ENCODE data around the gene CHCHD4. TPM values are rescaled to one million over a fixed set of nuclear protein-coding genes. Genes with fewer than 3 reads are reported as not detected.

CHCHD4 gene
- total RNA-seq, 1 donor from 2014 or later = 11.9 TPM

GRCh38 chr3:14150078-14150477 lies 25.4 kb upstream of the CHCHD4 start:
- DNase-seq (ENCODE audit: low read depth in 2 of 2) = no peak

DNA sequence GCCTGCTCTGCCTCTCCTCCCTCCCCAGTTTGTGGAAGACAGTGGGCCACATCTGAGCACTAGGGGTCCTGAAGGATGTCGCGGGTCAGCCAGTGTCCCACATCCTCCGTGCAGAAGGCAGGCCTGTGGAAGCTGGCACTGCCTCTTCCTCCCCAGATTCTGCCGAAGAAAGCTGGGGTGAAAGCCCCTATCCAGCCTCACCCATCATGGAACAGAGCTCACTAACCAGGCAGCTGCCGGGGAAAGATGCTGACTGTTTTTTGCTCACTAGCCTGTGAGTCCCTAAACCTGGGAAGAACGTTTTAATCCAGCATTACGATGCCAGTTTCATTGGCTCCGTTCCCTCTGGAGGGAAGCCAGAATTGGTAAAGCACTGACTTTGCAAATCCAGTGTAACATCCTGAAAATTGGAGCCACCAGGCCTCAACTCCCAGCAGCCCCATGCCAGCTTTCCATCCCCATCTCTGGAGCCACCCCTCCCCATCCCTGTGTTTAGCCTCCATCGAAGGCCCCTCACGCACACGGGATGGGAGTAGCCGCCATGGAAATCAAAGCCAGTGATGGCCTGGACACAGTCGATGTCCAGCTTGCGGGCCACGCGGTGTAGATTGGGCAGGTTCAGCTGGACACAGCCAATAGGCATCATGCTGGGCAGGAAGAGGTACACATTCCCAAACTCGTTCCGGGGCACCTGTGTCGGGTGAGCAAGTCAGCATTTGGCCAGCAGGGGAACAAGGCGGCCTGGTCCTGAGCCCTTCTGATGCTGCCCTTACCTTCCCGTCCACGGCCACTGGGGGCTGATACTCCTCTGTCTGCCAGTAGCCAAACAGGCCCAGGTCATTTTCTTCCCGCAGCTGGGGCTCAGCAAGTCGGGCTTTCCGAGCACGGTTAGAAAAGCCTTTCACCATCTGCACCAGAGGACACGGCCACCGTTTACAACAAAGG lies 23.6 kb upstream of the CHCHD4 start:
- peak in 1 of 2 donors; percentile 17 for DNase-seq (ENCODE audit: low read depth in 2 of 2)

DNA sequence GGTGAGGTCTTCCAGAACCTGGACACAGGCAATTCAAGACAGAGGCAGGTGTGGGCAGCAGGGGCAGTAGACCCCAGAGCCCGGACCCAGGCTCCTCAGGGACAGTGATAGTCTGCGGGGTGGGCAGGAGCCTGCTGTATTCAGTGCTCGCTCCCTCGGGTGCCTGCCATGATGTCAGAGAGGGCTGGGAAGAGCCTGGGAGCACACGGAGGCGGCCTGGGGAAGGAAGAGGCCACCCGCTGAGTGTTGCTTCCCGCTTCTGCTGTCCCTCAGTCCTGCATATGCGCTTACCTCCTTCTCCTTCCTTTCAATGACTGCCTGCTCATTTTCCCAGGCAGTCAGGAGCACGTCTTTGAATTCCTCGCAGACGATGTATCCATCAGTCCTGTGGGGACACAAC lies 22.9 kb upstream of the CHCHD4 start:
- no peak for DNase-seq (ENCODE audit: low read depth in 2 of 2)

- no peak for DNase-seq (ENCODE audit: low read depth in 2 of 2)
These were observed 22.4 kb upstream of the CHCHD4 start for GRCh38 chr3:14147066-14147435.

- DNase-seq (ENCODE audit: low read depth in 2 of 2) = no peak
These were observed 21.9 kb upstream of the CHCHD4 start for GRCh38 chr3:14146381-14147065.

GRCh38 chr3:14145670-14146380 lies 21.2 kb upstream of the CHCHD4 start:
- DNase-seq (ENCODE audit: low read depth in 2 of 2) = no peak

DNA sequence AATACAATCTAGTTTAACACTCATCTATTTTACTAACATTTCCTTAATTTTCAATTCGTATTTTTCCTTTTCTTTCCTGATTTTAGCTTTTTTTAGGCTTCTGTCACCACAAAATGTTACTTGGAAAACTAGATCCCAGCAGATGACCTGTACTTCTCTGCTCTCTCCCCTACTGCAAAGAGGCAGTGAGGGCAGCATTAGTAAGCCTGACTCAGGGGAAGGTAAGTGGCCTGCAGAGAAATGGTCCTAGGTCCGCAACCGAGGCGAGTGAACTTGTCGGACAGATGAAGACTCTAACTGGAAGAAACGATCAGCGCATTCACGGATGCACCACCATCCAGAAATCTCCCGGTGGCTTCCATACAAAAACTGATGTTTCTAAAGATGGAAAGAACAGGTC lies 20.6 kb upstream of the CHCHD4 start:
- DNase-seq (ENCODE audit: low read depth in 2 of 2) = peak in 1 of 2 donors; percentile 50

DNA sequence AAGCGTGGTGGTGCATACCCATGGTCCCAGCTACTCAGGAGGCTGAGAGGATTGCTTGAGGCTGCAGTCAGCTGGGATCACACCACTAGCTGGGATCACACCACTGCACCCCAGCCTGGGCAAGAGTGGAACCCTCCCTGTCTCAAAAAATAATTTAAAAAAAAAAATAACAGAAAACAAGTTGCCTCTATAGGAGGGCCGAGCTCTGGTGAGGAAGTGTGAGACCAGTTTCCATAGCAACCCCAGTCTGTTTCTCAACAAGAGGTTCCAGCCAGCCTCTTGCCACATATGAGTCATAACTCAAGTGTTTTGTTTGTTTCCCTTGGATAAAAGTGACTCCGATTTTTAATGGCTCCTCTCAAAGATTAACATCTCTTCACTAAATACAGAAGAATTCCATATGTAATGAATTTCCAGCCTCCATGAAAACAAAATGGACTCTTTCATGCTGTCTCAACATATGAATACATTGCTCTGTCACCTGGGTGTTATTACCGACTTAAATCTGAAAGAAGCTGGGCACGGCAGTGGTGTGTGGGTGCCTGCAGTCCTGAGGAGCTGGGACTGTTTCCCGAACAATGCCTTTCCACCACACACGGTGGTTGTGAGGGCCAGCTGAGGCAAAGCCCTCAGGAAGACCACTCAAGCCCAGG lies 19.9 kb upstream of the CHCHD4 start:
- DNase-seq (ENCODE audit: low read depth in 2 of 2) = peak; percentile 95 to 99

- peak; percentile 83 to 90 for DNase-seq (ENCODE audit: low read depth in 2 of 2)
These were observed 18.9 kb upstream of the CHCHD4 start for GRCh38 chr3:14143271-14144225.

DNA sequence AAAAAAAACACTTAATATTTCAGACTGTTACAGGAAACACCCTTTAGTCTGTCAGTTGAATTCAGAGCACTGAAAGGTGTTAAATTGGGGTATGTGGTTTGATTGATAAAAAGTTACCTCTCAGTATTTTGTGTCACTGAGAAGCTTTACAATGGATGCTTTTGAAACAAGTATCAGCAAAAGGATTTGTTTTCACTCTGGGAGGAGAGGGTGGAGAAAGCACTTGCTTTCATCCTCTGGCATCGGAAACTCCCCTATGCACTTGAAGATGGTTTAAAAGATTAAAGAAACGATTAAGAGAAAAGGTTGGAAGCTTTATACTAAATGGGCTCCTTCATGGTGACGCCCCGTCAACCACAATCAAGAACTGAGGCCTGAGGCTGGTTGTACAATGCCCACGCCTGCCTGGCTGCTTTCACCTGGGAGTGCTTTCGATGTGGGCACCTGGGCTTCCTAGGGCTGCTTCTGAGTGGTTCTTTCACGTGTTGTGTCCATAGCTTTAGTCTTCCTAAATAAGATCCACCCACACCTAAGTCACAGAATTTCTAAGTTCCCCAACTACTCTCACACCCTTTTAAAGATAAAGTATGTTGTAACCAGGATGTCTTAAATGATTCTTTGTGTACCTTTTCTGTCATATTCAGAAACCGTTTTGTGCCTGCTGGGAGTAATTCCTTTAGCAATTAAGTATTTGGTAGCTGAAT lies 18.0 kb upstream of the CHCHD4 start:
- DNase-seq (ENCODE audit: low read depth in 2 of 2) = no peak

- peak in 1 of 2 donors; percentile 60 for DNase-seq (ENCODE audit: low read depth in 2 of 2)
These were observed 17.1 kb upstream of the CHCHD4 start for GRCh38 chr3:14141602-14142341.

- DNase-seq (ENCODE audit: low read depth in 2 of 2) = no peak
These were observed 16.5 kb upstream of the CHCHD4 start for GRCh38 chr3:14141144-14141543.

DNA sequence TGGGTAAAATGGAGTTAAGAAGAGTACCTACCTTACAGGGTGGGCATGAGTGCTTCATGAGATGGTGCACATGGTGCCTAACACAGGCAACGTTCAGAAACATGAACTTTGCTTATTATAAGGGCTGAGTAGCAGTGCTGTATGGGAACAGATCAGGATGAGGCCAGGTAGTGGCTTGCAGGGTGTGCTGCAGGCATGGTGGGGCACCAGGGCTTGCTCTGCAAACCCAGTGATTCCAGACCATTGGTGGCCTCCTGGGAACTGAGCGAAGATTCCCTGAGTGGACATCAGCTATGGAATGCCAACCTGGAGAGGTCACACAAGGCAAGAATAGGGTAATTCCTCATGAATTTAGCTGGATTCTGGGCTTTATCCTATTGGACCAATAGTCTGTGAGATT lies 16.0 kb upstream of the CHCHD4 start:
- no peak for DNase-seq (ENCODE audit: low read depth in 2 of 2)

- no peak for DNase-seq (ENCODE audit: low read depth in 2 of 2)
These were observed 15.1 kb upstream of the CHCHD4 start for GRCh38 chr3:14139771-14140170.

DNA sequence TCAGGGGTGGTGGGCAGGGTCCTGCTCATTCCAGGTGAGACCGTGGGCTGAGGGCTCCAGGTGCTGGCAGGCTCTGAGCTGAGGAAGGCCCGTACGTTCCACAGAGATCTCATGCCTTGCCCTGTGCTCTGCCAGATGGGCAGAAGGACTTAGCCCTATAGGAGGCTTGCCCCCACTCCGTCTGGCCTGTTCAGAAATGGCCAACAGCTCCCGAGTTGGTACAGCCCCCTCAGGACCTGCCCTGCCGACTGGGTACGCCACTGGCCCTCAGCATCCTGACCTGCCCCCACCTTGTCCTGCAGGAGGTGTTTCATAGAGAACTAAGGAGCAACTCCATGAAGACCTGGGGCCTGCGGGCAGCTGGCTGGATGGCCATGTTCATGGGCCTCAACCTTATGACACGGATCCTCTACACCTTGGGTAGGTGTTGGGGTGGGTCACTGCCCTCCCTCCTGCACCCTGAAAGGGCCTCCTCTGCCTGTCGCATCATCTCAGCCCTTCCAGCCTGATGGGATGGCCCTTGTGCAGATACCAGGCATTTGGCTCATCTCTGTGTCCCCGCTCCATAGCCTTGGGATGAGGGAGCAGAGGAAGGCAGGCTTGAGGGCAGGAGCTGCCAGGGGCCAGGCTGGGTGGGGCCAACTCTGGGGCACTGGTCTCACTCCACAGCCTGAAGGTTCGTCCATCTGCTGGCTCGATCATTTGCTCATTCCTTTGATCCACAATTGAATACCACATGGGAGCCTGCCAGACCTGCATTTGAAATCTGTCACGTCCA lies 14.4 kb upstream of the CHCHD4 start:
- no peak for DNase-seq (ENCODE audit: low read depth in 2 of 2)

GRCh38 chr3:14138109-14138877 lies 13.6 kb upstream of the CHCHD4 start:
- no peak for DNase-seq (ENCODE audit: low read depth in 2 of 2)

DNA sequence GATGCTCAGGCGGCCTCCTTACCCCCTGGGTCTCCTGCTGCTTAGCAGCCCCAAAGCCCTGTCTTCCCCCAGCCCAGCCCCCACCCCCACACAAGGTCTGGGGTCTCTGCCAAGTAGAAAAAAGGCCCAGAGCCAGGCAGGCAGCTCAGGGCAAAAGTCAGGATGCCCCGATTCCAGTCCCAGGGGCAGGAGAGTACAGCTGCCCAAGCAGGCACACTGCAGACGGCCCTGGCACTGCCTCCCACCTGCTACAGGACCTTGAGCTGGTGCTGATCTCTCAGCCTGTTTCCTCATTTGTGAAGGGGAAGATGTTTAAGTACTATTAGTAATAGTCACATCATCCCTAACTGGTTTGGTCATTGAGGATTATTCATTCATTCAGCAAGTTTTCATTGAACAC lies 12.8 kb upstream of the CHCHD4 start:
- DNase-seq (ENCODE audit: low read depth in 2 of 2) = no peak

DNA sequence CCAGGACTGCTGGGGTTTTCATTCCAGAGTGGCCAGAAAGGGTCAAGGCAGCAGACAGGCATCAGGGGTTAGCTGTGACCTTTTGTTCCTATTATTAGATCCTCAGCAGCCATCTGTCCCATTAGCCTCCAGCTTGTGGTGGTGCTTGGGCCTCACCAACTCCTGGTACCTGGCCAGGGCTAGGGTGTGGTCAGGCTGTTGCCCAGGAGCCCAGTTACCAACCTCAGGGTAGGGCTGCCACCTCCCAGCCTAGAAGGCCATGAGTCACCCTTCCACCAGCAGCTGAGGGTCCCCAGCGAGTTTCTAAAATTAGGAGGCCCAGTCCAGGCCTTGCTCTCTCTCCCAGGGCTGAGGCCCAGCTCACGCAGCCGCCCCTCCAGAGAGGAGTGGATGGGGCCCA lies 12.3 kb upstream of the CHCHD4 start:
- DNase-seq (ENCODE audit: low read depth in 2 of 2) = no peak
